Activated naive CD4-positive, alpha-beta T cell (primary cell): ENCODE measurements around the gene LRRK2.
"Not testable (repeated sequence)": the region's sequence is repeated elsewhere in the genome, so short reads cannot be mapped to it uniquely, and the experiment has no call there.

ENCODE experiments used
- DNase-seq, 4 experiments: peaks; one replicate each; lab custom pipeline; 2025; lab: John Stamatoyannopoulos, UW

The LRRK2 gene

DNA sequence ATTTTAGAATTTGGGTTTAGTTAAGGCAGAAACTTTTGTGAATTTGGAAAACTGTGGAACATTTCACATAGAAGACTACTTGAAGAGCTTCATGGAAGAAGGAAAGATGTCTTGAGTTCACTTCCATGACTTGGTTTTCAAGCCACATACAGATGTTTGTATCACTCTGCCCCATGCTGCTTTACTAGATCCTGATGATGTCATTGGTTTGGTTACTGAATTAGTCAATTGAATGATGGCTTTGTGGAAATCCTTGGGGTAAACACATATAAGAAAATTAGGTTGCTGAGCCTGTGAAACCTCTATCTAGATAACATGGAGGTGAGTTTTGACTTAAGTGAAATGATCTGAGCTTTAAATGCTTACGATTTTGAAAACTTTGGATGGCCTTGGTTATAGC lies 90.6 kb downstream of the LRRK2 start:
- no peak for DNase-seq

- no peak for DNase-seq
Observed at GRCh38 chr12:40324261-40324660, 99.5 kb downstream of the LRRK2 start.

DNA sequence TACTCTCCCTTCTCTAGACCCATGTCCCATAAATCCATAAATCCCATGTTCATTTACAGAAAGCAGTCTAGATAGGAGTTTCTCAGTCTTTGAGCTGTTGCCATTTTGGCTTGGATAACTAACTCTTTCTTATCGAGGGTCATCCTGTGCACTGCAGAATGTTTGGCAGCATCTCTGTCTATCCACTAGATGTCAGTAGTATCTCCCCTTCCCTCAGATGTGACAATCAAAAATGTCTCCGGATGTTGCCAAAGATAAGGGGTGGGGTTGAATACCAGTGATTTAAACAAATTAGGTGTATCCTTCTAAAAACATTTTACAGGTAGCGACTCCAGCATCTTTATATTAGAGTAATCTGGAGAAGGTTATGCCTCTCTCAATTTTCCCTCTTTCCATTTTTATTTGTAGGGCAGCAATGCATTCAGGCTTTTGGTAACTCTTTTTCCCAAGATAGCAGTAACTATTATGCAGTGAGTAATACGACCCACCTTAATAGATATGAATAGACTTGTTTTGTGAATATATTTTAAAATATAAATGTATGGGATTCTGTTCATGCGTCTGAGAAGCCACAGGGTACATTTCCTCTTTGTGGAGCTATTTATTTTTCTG lies 100.7 kb downstream of the LRRK2 start:
- DNase-seq, result no peak

- no peak for DNase-seq
Observed at GRCh38 chr12:40327535-40327934, 102.7 kb downstream of the LRRK2 start.

GRCh38 chr12:40330180-40330579 lies 105.4 kb downstream of the LRRK2 start:
- DNase-seq, result no peak

GRCh38 chr12:40331886-40332285 lies 107.1 kb downstream of the LRRK2 start:
- no peak for DNase-seq

- no peak for DNase-seq
Observed at GRCh38 chr12:40335991-40336390, 111.2 kb downstream of the LRRK2 start.

DNA sequence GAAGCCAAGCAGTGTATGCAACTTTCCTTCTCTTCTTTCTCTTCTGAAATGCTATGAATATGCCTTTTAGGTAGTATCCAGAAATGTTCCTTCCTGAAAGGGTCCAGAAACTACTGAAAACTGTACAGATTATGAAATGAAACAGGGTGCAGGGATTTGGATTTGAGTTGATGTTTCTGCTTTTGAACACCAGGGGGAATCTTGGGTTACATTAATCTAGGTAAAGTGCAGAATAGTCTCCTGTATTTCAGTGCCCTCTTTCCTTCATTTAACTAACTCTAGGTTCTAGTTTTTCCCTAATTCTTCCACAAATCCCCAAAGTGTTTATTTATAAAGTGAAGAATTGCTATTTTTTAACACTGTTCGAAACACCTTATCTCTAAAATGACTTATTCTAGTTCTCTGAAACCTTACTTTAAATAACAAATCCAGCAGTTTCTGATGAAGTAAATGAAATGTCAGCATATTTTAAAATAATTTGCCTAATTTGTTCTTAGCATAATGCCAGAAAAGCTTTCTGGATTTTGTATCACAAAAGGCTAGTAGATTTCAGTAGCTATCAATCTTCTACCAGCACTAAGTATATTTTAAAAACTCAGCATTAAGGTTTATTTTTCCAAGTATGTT lies 111.9 kb downstream of the LRRK2 start:
- DNase-seq, result no peak

DNA sequence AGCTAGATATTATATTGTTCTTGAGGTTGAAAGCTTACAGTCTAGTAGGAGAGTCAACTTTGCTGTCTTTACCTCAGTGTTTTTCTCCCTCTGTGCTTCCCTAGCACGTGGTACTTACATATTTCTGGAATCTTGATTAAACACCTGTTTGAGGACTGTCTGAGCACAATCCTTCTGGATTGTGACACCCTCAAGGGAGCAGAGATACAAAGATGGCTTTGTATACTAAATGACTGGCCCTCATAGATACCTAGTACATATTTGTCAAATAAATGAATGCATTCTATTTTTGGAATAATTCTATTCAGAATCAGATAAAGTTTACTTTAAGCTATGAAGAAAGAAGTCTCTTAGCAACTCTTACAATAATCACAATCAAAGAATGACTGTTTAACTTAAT lies 113.3 kb downstream of the LRRK2 start:
- DNase-seq, result no peak

GRCh38 chr12:40338621-40339020 lies 113.8 kb downstream of the LRRK2 start:
- DNase-seq, result no peak

DNA sequence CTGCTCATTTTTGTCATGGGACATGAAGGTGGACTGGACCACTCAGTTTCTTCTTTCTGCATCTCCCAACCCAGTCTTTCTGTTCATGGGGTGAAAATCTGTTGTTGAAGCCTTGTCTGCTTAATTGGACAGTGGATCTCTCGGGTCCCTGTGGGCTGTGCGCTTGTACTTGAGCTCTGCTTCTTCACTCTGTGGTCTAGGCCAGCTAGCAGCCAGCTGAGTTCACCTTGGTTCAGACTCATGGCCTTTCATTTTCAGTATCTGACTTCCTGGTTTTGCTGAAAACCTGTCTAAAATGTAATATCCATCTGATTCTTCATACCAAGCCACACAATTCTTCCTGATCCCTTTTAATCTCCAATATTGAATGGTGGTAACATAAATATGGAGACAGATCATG lies 117.2 kb downstream of the LRRK2 start:
- DNase-seq, result no peak

DNA sequence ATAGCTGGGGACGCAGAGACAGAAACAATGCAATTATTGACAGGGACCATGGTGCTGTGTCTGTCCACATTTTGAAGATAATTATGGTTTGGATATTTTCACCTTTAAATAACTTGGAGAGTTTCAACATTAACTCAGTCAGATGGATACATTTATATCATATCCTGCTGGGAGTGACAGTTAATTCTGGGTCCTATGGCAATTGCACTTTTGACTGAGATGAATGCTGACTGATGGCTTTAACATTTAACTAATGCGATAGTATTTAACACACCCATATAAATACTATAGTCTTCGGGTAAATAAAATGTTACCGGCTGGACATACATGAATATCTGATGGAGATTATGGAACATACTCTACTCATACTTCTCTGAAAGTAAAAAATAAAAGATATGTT lies 118.3 kb downstream of the LRRK2 start:
- DNase-seq, result no peak

DNA sequence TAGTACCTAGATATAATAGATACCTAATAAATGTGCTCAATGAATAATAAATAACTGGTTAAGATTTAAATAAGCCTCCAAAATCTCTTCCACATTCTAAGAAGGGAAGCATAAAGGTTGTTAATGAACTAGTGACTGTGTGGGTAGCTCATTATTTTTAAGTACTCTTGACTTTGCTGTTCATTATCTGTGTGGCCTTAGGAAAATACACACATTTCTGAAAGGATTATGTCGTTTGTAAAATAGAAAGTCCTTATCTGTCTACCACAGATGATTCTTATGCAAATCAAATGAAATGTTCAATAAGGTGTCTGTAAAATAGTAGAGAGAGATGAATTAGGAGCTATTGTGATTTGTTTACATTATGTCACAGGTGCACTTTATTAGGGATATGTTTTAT lies 119.5 kb downstream of the LRRK2 start:
- DNase-seq, result no peak

GRCh38 chr12:40351976-40352375 lies 127.2 kb downstream of the LRRK2 start:
- DNase-seq, result no peak

- DNase-seq, result no peak
Observed at GRCh38 chr12:40375076-40375475, 150.3 kb downstream of the LRRK2 start.

DNA sequence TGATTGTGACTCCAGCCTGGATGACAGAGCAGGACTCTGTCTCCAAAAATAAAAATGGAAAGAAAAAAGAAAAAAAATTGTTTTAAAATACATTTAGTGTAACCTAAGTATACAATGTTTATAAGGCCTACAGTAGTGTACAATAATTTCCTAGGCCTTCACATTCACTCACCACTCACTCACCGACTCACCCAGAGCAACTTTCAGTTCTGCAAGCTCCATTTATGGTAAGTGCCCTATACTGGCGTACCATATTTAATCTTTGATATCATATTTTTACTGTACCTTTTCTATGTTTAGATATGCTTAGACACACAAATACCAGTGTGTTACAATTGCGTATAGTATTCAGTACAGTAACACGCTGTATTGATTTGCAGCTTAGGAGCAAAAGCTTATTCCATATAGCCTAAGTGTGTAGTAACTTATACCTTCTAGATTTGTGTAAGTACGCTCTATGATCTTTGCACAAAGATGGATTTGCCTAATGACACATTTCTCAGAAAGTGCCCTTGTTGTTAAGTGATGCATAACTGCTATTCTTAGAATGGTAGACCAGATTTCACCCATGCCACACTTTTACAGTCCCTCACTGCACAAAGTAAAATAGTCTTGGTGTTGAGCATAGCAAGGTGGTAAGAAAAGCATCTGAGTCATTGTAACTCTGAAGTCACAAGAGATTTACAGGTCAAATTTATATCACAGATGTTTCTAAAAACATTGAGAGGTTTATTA lies 151.9 kb downstream of the LRRK2 start:
- DNase-seq, result no peak

- DNase-seq, result no peak
Observed at GRCh38 chr12:40378691-40379090, 153.9 kb downstream of the LRRK2 start.

- DNase-seq, result no peak
Observed at GRCh38 chr12:40382217-40382616, 157.4 kb downstream of the LRRK2 start.

DNA sequence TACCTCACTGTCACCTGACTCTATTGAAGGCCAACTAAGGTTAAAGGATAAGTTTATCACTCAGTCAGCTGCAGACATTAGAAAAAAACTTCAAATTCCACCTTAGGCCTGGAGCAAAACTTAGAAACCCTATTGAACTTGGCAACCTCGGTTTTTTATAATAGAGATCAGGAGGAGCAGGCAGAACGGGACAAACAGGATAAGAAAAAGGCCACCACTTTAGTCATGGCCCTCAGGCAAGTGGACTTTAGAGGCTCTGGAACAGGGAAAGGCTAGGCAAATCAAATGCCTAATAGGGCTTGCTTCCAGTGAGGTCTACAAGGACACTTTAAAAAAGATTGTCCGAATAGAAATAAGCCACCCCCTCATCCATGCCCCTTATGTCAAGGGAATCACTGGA lies 162.5 kb downstream of the LRRK2 start:
- DNase-seq, result not testable (repeated sequence)

DNA sequence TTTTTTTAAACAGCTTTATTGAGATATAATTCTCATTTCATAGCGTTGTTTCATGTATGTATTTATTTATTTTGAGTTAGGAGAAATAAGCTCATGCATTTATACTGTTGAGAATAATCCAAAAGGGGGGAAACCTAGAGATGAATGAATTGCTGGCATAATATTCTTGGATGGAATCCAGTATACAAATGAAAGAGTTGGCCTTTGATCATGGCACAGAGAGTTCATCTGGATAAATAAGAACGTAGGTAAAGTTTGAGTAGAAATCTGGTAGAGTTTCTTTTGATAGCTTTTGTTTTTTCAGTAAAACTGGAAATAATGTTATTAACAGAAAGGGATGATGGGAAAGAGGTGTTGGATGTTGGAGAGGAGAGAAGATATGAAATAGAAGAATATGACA lies 166.2 kb downstream of the LRRK2 start:
- no peak for DNase-seq

GRCh38 chr12:40393026-40393425 lies 168.2 kb downstream of the LRRK2 start:
- no peak for DNase-seq

DNA sequence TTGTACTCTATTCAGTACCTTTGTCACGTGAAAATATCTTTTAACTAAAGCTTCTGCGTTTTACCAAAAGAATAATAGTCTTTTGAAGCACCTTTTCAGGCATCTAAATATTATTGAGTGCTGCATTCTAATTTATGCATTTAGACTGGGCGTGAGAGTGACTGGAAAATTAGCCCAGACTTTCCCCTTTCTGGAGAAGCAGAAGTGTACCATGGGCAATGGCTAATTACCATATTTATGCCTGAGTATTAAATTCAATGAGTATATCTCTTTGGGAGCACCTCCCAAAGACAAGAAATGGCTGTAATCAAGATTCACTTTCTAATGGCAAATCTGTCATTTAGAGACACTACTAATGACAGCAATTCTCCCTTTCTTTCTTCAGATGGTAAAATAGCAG lies 174.9 kb downstream of the LRRK2 start:
- DNase-seq, result no peak

DNA sequence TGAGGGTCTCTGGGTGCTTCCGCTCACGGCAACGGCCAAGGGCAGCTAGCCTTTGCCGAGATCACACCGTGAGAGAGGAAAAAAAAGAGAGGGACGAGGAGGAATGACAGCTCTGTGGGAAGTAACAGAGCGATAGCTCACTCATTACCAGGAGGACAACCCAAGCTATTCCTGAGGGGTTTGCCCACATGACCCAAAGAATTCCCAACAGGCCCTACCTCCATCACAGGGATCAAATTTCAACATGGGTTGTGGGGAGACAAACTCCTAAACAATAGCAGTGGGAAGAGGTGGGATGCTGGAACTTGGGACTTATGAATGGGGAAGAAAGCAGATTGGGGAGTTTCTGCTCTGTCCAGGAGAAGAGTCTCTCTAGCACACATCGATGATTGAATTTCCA lies 180.6 kb downstream of the LRRK2 start:
- DNase-seq, result no peak
